ENCODE data around the gene KIF26B. TPM values are rescaled to one million over a fixed set of nuclear protein-coding genes. Genes with fewer than 3 reads are reported as not detected.

The KIF26B gene
- total and polyA plus RNA-seq, 2 experiments from 2014 or later, result 0.03 to 0.76 TPM

GRCh38 chr1:245380790-245381535 lies 226.2 kb downstream of the KIF26B start:
- DNase-seq (ENCODE audit: low spot score), result peak; percentile 63

GRCh38 chr1:245382981-245383380 lies 228.2 kb downstream of the KIF26B start:
- no peak overlapping the region for H3K27ac ChIP-seq (ENCODE audit: low read depth)
- no peaks in the 10 kb centered on the region for H3K9me3 Mint-ChIP-seq
- H3K9me2 ChIP-seq (ENCODE audit: insufficient read depth), result no peaks in the 10 kb centered on the region
- ATAC-seq (no peak), DNase-seq (ENCODE audit: low spot score) (no peak)
- H3K4me3 ChIP-seq, result no peak overlapping the region
- peaks cover 9% of the 10 kb centered on the region for H3K4me1 ChIP-seq (ENCODE audit: insufficient read depth)
- H2AFZ ChIP-seq, result no peak overlapping the region
- H3F3A ChIP-seq (replicated peaks; ENCODE audit: low read depth), result no peaks in the 10 kb centered on the region
- H3K36me3 ChIP-seq (ENCODE audit: insufficient read depth), result no peaks in the 10 kb centered on the region
- no peaks in the 10 kb centered on the region for H3K79me2 ChIP-seq (replicated peaks; ENCODE audit: insufficient read depth)
- H3K36me3 Mint-ChIP-seq (ENCODE audit: low read depth), result no peaks in the 10 kb centered on the region
- no peaks in the 10 kb centered on the region for H3K27me3 ChIP-seq (ENCODE audit: insufficient read depth)
- H3K27ac Mint-ChIP-seq, result no peak overlapping the region
- H3K4me2 ChIP-seq, result no peak overlapping the region
- H3K27me3 Mint-ChIP-seq (ENCODE audit: insufficient read depth, low read depth, poor library complexity), result peaks cover 7% of the 10 kb centered on the region
- no peak overlapping the region for H3K4me3 Mint-ChIP-seq
- peaks cover 25% of the 10 kb centered on the region; the same call in 2 of the 3 replicates for H3K4me1 Mint-ChIP-seq
- H4K20me1 ChIP-seq (replicated peaks; ENCODE audit: insufficient read depth), result 0 out of 2 replicates have a peak, but pooled peaks cover 3% of the 10 kb centered on the region
- TF ChIP-seq EZH2 (IDR thresholded peaks at IDR 0.05; ENCODE audit: low read depth, unreplicated experiment), result no peak
- TF ChIP-seq, protein P1, sequence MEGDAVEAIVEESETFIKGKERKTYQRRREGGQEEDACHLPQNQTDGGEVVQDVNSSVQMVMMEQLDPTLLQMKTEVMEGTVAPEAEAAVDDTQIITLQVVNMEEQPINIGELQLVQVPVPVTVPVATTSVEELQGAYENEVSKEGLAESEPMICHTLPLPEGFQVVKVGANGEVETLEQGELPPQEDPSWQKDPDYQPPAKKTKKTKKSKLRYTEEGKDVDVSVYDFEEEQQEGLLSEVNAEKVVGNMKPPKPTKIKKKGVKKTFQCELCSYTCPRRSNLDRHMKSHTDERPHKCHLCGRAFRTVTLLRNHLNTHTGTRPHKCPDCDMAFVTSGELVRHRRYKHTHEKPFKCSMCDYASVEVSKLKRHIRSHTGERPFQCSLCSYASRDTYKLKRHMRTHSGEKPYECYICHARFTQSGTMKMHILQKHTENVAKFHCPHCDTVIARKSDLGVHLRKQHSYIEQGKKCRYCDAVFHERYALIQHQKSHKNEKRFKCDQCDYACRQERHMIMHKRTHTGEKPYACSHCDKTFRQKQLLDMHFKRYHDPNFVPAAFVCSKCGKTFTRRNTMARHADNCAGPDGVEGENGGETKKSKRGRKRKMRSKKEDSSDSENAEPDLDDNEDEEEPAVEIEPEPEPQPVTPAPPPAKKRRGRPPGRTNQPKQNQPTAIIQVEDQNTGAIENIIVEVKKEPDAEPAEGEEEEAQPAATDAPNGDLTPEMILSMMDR (conservative IDR thresholded peaks at IDR 0.05; ENCODE audit: low read depth in 2 of 2), result no peak
- no peak for TF ChIP-seq CREB1 (CRISPR knock-in tag; IDR thresholded peaks at IDR 0.05; ENCODE audit: low read depth)
- TF ChIP-seq, protein P2, sequence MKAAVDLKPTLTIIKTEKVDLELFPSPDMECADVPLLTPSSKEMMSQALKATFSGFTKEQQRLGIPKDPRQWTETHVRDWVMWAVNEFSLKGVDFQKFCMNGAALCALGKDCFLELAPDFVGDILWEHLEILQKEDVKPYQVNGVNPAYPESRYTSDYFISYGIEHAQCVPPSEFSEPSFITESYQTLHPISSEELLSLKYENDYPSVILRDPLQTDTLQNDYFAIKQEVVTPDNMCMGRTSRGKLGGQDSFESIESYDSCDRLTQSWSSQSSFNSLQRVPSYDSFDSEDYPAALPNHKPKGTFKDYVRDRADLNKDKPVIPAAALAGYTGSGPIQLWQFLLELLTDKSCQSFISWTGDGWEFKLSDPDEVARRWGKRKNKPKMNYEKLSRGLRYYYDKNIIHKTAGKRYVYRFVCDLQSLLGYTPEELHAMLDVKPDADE (IDR thresholded peaks at IDR 0.05), result no peak
- no peak for TF ChIP-seq ZNF331 (CRISPR knock-in tag; IDR thresholded peaks at IDR 0.05; ENCODE audit: low read depth)
- TF ChIP-seq POLR2AphosphoS5 (IDR thresholded peaks at IDR 0.05; ENCODE audit: low read depth), result no peak
- no peak for TF ChIP-seq ZNF114 (CRISPR knock-in tag; IDR thresholded peaks at IDR 0.05)
- TF ChIP-seq JUNB (IDR thresholded peaks at IDR 0.05; ENCODE audit: unreplicated experiment), result no peak
- TF ChIP-seq, protein P3, sequence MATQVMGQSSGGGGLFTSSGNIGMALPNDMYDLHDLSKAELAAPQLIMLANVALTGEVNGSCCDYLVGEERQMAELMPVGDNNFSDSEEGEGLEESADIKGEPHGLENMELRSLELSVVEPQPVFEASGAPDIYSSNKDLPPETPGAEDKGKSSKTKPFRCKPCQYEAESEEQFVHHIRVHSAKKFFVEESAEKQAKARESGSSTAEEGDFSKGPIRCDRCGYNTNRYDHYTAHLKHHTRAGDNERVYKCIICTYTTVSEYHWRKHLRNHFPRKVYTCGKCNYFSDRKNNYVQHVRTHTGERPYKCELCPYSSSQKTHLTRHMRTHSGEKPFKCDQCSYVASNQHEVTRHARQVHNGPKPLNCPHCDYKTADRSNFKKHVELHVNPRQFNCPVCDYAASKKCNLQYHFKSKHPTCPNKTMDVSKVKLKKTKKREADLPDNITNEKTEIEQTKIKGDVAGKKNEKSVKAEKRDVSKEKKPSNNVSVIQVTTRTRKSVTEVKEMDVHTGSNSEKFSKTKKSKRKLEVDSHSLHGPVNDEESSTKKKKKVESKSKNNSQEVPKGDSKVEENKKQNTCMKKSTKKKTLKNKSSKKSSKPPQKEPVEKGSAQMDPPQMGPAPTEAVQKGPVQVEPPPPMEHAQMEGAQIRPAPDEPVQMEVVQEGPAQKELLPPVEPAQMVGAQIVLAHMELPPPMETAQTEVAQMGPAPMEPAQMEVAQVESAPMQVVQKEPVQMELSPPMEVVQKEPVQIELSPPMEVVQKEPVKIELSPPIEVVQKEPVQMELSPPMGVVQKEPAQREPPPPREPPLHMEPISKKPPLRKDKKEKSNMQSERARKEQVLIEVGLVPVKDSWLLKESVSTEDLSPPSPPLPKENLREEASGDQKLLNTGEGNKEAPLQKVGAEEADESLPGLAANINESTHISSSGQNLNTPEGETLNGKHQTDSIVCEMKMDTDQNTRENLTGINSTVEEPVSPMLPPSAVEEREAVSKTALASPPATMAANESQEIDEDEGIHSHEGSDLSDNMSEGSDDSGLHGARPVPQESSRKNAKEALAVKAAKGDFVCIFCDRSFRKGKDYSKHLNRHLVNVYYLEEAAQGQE (IDR thresholded peaks at IDR 0.05; ENCODE audit: unreplicated experiment), result no peak
- TF ChIP-seq STAT1 (IDR thresholded peaks at IDR 0.05; ENCODE audit: unreplicated experiment), result no peak

More at GRCh38 chr1:245380790-245381535, 226.2 kb downstream of the KIF26B start:
- TF ChIP-seq, protein P1 (conservative IDR thresholded peaks at IDR 0.05; ENCODE audit: low read depth in 2 of 2), result peak; percentile 60 to 69
- TF ChIP-seq EZH2phosphoT487 (IDR thresholded peaks at IDR 0.05; ENCODE audit: unreplicated experiment), result no peak
- H3K9me2 ChIP-seq (ENCODE audit: insufficient read depth), result no peaks in the 10 kb centered on the region
- ATAC-seq, result peak; percentile 52
- 0 out of 2 replicates have a peak, but pooled peaks cover 3% of the 10 kb centered on the region for H4K20me1 ChIP-seq (replicated peaks; ENCODE audit: insufficient read depth)
- H2AFZ ChIP-seq, result no peak overlapping the region
- no peaks in the 10 kb centered on the region for H3K27me3 ChIP-seq (ENCODE audit: insufficient read depth)
- H3K36me3 ChIP-seq (ENCODE audit: insufficient read depth), result no peaks in the 10 kb centered on the region
- no peaks in the 10 kb centered on the region for H3K9me3 Mint-ChIP-seq
- no peak overlapping the region for H3K27ac Mint-ChIP-seq
- H3K27me3 Mint-ChIP-seq (ENCODE audit: insufficient read depth, low read depth, poor library complexity), result peaks cover 7% of the 10 kb centered on the region
- no peaks in the 10 kb centered on the region; the same call in 1 of the 2 replicates for H3F3A ChIP-seq (replicated peaks; ENCODE audit: low read depth)
- no peaks in the 10 kb centered on the region for H3K79me2 ChIP-seq (replicated peaks; ENCODE audit: insufficient read depth)
- no peak overlapping the region for H3K4me3 Mint-ChIP-seq
- no peak overlapping the region for H3K4me2 ChIP-seq
- H3K4me1 Mint-ChIP-seq, result peaks cover 33% of the 10 kb centered on the region
- H3K36me3 Mint-ChIP-seq (ENCODE audit: low read depth), result no peaks in the 10 kb centered on the region
- no peak overlapping the region for H3K4me3 ChIP-seq
- no peak overlapping the region for H3K27ac ChIP-seq (ENCODE audit: low read depth)
- peaks cover 15% of the 10 kb centered on the region for H3K4me1 ChIP-seq (ENCODE audit: insufficient read depth)
